GM15510 (cell line): ENCODE measurements around the gene PRCC.
A peak's percentile ranks its signal among the peaks of the same experiment; 100 is the strongest.

Source experiments
- POLR2A ChIP-seq: IDR thresholded peaks from 3 replicates; pipeline ENCODE4 v1.6.1; 2011; ENCODE audit warnings: borderline replicate concordance; ENCODE audit not compliant: insufficient read length; ENCODE audit errors: extremely low read depth

Gene PRCC

DNA sequence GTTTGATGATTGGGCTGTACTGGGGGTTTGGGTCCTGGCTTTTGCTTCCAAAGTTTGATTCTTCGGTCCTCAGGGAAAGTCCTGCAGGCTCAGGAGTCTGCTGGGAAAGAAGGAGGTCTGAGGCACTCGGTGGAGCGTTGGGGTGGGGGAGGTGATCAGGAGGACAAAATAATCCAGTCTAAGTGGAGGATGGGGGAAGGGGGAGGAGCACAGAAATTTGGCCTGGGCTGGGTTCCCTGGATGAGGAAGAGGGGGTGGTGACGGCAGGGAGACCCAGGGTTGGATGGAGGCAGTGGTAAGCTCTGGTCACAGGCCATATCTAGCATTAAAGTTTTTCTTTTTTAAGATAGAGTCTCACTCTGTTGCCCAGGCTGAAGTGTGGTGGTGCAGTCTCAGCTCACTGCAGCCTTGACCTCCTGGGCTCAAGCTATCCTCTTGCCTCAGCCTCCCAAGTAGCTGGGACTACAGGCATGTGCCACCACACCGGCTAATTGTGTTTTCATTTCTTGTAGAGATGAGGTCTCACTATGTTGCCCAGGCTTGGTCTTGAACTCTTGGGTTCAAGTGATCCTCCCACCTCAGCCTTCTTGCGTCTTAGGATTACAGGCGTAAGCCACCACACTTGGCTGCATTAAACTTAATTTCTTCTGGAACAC is 42.5 kb downstream of the PRCC start:
- TF ChIP-seq POLR2A, result no peak

DNA sequence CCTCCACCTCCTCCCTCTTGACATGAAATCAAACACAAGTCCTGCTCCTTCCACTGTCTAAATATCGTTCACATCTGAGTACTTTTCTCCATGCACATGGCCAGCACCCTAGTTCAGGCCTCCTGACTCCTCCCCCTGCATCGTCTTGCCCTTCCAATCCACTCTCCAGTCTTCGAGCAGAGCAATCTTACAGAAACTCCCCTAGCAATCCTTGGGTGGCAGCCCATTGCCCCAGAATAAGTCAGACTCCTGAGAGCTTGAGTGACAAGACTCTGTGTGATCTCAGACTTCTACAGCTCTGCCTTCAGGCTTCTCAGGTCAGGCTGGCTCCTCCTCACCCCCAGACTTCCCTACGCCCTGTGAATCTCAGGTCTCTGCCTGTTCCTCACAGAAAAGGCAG is 43.8 kb downstream of the PRCC start:
- no peak for TF ChIP-seq POLR2A

DNA sequence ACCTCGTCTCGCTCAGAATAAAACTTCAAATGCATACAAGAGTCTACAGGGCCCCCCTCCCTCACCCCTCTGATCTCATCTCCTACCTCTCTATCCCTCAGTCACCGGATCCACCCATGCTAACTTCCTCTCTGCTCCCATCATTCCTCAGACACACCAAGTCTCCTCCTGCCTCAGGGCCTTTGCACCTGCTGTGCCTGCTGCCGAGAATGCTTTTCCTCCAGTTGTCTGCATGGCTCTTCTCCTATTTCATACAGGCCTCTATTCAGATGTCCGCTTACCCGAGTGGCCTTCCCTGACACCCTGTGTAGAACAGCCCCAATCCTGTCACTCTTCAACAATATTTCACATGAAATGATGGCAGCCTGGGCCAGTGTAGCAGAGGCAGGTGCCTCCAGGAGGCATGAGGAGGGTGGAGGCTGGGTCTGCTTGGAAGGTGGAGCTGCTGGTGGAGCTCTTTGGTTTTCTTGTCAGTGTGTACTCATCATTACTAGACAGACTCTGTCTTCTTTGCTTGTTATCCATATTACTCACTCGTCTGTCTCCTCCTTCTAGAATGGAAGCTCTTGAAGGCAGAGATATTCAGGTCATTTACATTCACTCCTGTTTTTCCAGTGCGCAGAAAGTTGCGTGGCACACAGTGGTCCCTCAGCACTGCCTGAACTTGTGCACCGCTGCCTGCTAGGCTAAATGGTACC is 45.1 kb downstream of the PRCC start:
- no peak for TF ChIP-seq POLR2A

DNA sequence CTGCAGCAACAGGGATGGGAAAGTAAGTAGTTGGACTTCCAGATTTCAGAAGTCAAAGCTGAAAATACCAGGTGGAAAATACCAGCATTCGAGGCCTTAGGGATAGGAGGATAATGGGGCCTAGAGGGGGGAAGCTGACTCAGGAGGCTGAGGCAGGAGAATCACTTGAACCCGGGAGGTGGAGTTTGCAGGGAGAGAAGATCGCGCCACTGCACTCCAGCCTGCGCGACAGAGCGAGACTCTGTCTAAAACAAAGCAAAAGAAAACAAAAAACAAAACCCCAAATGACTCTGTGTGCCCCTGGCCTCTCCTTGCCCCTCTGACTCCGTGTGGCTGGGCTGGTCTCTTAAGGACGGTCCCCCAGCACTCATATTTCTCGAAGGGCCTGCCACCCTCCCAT is 46.0 kb downstream of the PRCC start:
- no peak for TF ChIP-seq POLR2A

DNA sequence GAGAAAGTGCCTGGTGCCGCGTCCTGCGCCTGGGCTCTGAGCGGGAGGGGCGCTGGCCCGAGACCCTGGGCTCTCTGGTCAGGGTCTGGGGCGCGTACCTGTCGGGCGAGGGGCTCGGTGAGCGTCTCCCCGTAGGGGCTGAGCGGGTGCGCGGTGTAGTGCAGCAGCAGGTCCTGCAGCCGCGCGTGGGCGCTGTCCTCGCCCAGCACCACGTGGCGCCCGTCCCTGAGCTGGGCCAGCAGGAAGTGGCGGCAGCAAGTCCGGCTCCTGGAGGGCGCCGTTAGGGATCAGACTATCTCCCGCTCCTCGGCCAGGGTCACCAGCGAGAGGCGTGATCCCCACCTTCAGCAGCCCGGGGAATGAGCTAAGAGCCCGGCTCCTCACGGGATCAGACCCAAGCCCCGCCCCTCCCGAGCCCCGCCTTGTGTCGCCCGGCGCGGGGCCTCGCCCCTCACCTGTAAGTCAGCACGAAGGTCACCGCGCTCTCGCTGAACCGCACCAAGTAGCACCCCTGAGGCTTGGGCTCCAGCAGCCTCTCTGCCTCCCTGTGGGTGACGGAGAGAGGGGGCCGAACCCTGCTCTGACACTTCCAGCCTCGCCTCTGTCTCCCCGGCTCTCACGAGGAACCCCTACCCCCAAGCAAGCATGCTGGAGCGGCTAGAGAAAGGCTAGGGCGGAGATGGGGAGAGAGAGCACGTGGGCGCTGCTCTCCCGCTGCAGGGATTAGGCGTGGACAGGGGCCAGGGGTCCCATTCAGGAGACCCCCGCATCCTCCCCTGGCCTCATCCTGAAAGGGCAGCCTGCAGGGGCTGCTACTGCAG is 46.6 kb downstream of the PRCC start:
- peak; percentile 10 for TF ChIP-seq POLR2A

DNA sequence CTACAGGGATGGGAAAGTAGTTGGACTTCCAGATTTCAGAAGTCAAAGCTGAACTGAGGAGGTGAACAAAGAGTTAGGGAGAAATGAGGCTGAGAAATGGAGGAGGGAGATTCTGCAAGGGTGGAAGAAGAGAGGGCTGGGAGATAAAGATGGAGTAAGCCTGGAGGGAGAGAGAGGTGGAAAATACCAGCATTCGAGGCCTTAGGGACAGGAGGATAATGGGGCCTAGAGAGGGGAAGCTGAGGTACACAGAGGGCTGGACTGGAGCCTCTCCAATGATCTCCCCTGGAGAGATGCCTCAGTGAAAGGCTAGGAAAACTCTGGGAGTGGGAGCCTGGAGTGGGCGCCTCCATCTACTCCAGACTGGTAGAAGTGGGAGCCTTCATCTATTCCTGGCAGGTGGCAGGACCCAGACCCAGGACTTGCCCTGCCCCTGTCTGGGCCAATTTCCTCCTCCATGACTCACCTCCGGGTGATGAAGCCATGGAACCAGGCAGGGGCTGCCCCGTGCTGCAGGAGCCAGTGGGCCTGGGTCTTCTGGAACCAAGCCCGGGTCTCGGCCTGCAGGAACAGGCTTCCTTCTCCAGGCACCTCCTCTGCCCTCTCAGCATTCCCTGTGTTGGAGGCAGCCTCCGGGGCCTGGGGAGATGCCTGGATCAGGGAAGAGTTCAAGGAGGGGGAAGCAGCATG is 47.4 kb downstream of the PRCC start:
- TF ChIP-seq POLR2A, result no peak

DNA sequence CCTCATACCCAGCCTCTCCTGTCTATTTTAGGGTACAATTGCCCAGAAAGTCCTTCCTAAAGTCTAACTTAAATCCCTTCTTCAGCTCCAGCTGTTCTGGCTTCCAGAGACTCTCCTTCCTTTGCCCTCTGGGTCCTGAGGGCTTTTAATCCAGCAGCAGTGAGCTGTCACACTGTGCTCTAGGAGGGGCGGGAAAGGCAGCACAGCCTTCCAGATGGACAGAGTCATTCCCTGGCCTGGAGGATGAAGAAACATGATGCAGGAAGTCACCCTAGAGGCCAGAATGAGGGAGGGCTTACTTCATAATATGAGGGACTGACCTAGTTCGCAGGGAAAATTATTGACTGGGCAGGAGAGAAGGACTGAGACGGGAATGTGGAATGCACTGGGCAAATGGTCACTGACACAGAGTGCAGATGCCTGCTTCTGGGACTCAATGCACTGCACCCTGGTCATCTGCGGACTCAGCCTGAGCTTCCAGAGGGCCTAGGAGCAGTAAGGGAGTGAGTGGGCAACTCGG is 48.0 kb downstream of the PRCC start:
- no peak for TF ChIP-seq POLR2A

DNA sequence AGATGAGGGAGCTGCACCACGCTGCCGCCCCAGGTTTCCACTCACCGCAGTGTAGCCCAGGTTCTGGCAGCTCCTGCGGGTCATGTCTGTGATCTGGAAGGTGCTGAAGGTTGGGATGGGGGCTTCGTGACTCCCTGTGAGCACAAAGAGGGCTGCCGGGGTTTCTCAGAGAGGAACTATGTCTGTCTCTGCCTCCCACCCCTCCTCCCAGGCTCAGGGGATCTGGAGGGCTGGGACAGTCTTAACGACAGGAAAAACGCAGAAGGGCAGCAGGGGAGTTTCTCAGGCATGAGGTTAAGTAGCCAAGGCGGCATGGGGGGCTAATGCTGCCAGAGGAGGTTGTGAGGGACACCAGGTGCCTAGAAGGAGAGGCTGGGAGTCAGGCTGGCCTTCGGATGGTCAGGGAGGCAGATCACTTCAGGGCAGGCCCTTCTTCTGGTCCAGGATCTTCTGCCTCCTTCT is 48.7 kb downstream of the PRCC start:
- no peak for TF ChIP-seq POLR2A

DNA sequence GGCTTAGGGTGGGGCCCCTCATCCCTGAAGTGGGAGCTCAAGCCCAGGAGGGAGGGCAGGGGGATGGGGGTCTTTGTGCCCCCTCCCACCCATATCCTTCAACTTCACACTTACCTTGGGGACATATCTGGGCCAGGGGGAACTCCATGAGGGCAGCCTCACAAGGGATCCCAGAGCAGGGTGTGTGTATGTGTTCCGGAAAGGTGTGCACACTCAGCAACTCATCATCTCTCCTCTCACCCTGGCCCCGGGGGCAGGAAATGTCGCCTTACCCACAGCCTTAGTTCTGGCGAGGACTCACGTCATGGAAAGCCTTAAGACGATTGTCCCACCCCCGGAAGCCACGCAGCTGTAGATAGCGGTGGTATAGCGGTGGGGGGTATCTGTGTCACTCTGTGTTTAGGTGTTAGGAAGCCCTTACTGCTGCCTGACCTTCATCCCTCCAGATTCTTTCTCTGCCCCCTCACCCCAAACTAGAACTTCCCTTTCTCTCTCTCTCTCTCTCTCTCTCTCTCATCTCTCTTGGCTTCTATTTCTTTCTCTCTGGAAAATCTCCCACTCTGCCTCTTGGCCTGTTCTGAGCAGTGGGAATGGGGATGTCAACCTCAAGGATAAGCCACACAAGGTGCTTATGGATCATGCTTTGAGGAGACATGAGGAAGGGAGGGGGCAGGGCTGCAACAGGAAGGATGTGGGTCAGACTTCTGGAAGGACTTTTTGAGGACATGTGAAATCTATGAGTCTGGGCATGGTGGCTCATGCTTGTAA is 49.4 kb downstream of the PRCC start, which contains the start of gene SH2D2A:
Gene SH2D2A, minus strand, starts transcription at position 288 of the 768 bp plus-strand sequence. Its CDS starts 140 bp downstream, at position 148.
- peak; percentile 32 for TF ChIP-seq POLR2A

DNA sequence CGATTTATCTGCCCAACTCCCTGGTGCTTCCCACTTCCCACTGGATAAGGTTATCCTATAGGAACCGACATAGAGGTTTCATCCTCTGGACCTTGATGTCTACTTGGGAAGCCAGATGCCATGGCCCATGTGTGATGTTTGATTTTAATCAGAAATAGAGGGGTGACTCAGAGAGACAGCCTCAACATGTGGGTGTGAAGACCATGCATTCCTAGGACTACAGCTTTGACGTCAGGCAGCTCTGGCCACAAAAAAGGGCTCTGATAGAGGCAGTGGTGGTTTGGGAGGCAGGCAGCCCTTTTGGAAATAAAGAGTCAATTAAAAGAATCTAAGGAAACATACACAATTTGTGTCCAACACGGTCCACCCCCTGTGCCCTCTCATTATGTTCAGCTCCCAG is 54.5 kb downstream of the PRCC start:
- no peak for TF ChIP-seq POLR2A

DNA sequence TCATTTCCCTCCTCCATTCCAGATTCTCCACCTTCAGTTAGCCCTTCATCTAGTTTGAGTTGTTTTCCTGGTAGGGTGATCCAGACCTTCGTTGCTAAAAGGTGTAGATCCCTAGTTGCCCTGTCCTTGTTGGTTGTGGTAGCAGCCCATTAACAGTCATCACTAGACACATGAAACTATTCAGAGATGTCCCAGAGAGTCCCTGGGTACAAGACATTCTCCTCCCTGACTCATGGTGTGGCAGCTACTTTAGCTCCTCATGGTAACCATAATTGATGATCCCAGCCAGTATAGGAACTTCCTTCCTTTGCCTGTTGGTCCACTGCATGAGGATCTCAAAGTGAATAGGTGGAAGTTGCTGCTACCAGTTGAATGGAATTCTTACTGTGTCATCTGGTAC is 55.3 kb downstream of the PRCC start:
- TF ChIP-seq POLR2A, result no peak

DNA sequence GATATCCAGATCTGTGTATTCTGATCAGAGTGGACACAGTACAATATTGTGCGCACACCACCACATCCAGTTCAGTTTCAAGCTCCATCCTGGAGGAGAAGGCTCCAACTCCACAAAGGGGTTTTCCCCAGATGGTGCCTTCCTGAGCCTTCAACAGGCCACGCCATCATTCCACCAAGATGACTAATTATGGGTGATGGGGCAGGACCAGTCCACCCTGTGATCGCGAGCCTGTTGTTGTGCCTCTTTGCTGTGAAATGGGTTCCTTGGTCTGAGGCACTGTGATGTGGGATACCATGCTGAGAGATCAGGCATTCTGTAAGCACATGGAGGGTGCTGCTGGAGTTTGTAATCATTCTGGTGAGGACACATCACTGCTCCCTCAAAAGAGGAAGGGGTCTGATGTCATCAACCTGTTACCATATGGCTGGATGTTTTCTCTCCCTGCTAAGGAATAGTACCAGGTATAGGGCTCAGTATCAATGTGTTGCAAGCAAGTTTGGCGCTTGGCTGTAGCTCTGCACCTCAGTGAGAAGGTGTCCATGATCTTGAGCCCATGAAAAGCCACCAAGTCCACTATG is 56.0 kb downstream of the PRCC start:
- no peak for TF ChIP-seq POLR2A

DNA sequence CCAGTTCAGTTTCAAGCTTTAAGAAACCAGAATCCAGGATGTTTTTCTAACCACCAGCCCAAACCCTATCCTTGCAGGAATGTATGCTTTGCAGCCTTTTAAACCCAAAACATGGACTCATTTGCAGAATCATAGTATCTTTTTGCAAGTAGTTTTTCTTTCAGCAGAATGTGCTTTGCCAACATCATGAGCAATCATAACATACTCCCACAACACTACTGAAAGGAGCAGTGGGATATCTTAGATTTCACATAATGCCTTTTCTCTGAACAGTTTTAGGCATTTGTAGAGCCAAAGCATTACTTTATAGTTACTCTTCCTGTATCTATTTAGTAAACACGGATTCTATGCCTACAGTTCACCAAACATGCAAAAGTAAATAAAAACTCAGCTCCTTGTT is 59.3 kb downstream of the PRCC start:
- TF ChIP-seq POLR2A, result no peak
